ENCODE data around the gene SGPP2.
"Not testable (repeated sequence)": the region's sequence is repeated elsewhere in the genome, so short reads cannot be mapped to it uniquely, and the experiment has no call there.

Gene SGPP2

DNA sequence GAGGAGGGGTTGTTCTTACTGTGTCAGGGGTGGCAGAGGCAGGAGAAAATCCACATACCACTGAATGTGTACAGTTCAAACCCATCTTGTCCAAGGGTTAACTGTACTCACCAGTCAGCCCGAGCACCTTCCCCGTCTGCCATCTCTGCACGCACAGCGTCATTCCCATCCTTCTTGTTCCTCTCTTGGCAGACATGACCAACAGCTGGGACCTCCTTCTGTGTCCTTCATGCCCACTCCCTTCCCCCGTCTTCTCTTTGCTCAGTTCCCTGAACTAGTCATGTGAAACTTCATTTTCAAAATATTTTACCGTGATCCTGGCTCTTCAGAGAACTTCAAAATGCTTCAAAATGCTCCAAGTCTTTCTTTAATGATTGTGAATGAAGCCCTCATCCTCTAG lies 139.6 kb downstream of the SGPP2 start:
- no peak overlapping the region for H3K27ac ChIP-seq
- no peak overlapping the region for H3K4me3 ChIP-seq

- Histone ChIP-seq H3K4me3 (no peak overlapping the region), H3K27ac (no peak overlapping the region)
These were observed 141.9 kb downstream of the SGPP2 start for GRCh38 chr2:222566229-222566628.

DNA sequence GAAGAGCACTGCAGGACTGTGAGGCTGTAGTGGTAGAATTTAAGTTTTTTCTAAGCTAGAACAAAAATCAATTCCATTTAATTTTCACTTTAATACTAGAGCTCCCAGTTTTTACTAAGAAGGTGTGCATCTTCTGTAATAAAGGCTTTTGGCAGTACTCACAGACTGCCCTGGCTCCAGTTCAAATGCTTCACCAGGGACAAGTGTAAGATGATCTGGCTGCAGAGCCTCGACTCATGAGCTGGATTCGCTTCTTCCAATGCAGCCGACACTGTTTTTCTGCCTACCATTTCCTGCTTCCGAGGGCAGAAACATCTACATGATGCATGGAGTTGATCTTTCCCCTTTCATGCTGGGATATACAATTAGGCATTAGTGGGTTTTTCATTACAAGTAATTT lies 144.5 kb downstream of the SGPP2 start:
- H3K4me3 ChIP-seq = no peak overlapping the region
- no peak overlapping the region for H3K27ac ChIP-seq

DNA sequence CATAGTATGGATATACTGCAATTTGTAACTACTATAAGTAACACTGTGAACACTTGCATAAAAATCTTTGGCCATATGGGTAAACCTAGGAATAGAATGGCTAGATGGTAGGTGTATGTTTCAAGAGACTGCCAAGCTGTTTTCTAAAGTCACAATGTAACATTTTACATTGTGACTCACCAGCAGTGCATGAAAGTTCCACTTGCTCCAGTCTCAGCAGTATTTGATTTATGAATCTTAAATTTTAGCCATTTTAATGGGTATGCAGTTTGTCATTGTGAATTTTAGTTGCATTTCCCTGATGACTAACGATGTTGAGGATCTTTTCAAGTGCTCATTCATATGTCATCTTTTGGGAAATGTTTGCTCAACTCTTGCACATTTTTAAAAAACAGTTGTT lies 145.5 kb downstream of the SGPP2 start:
- no peak overlapping the region for H3K4me3 ChIP-seq
- no peak overlapping the region for H3K27ac ChIP-seq

- Histone ChIP-seq H3K4me3 (no peak overlapping the region), H3K27ac (no peak overlapping the region)
These were observed 147.9 kb downstream of the SGPP2 start for GRCh38 chr2:222572264-222572721.

- Histone ChIP-seq H3K4me3 (no peak overlapping the region), H3K27ac (no peak overlapping the region)
These were observed 148.4 kb downstream of the SGPP2 start for GRCh38 chr2:222572751-222573174.

- Histone ChIP-seq H3K27ac (no peak overlapping the region), H3K4me3 (no peak overlapping the region)
These were observed 151.3 kb downstream of the SGPP2 start for GRCh38 chr2:222575618-222576017.

- H3K27ac ChIP-seq = no peak overlapping the region
- no peak overlapping the region for H3K4me3 ChIP-seq
These were observed 152.1 kb downstream of the SGPP2 start for GRCh38 chr2:222576171-222577081.

GRCh38 chr2:222577341-222577740 lies 153.0 kb downstream of the SGPP2 start:
- no peak overlapping the region for H3K4me3 ChIP-seq

DNA sequence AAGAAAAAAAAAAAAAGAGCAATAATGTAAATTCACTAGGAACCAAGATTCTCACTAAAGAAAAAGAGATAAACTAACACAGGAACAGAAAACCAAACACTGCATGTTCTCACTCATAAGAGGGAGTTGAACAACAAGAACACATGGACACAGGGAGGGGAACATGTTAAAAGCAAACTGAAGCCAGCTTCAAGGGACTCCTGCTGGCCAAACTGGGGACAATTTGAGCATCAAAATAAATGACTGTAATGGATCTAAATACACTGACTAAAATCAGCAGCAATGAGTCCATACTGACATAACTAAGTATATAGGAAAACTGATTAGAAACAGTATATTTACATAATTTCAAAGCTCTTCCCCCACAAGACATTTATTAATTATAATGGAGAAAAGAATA lies 158.6 kb downstream of the SGPP2 start:
- H3K27ac ChIP-seq = no peak overlapping the region
- no peak overlapping the region for H3K4me3 ChIP-seq

More at GRCh38 chr2:222577341-222577740, 153.0 kb downstream of the SGPP2 start:
- no peak overlapping the region for H3K27ac ChIP-seq

DNA sequence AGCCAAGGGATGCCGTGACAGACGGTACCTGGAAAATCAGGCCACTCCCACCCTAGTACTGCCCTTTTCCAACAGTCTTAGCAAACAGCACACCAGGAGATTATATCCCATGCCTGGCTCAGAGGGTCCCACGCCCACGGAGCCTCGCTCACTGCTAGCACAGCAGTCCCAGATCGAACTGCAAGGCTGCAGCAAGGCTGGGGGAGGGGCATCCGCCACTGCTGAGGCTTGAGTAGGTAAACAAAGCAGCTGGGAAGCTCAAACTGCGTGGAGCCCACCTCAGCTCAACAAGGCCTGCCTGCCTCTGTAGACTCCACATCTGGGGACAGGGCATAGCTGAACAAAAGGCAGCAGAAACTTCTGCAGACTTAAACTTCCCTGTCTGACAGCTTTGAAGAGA lies 160.2 kb downstream of the SGPP2 start:
- not testable (repeated sequence) for H3K4me3 ChIP-seq, H3K27ac ChIP-seq

- Histone ChIP-seq H3K27ac (no peak overlapping the region), H3K4me3 (no peak overlapping the region)
These were observed 167.3 kb downstream of the SGPP2 start for GRCh38 chr2:222591661-222592060.

DNA sequence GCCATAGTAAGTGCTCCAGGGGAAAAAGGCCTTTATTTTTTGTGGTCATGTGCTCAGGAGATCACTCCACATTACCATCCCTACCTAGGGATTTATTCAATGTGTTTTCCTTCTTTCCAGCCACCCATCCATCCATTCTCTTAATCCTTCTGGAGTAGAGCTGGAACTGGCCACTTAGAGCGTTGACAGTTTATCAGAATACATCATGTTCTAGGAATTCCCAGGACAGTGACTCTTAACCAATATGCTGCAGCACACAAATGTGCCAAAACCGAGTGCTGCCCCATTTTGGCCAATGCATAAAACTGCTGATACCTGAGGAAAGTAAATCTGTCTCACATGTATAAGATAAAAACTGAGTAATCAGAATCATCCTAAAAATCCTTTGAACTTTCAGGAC lies 167.8 kb downstream of the SGPP2 start:
- H3K27ac ChIP-seq = no peak overlapping the region
- H3K4me3 ChIP-seq = no peak overlapping the region

DNA sequence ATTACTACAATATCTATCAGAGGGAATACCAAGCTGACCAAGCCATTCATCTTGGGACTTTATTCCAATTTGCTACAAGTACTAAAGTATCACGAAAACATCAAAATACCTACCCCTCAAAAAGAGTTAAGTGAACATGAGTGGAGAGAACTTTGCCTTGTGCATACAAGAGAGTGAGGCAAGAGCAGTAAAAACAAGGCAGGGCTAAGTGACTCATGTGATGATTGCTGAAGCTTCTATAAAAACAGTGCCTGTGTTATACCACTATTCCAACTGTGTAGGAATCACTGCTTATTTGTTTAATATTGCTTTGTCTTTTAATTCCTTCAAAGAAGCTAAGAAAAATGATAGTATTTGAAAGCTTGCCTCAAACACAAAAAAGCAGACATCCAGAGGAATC lies 170.3 kb downstream of the SGPP2 start:
- H3K27ac ChIP-seq = no peak overlapping the region
- no peak overlapping the region for H3K4me3 ChIP-seq

DNA sequence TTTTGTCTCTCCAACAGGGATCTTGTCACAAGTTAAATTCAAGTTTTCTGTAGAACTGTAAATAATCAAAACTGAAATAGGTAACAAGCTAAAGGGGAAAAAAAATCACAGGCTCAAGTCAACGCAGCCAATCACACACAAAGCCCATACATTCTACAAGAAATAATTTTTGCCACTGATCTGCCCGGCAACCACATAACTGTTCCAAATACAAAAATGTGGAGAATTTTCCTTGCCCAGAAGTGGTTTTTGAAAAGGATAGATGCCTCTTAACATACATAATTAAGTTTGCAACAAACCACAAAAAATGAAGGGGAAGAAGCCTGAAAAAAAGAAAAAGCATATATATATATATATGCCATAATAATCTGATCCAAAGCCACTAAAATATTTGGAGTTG lies 171.2 kb downstream of the SGPP2 start:
- Histone ChIP-seq H3K27ac (no peak overlapping the region), H3K4me3 (no peak overlapping the region)

- H3K4me3 ChIP-seq = no peak overlapping the region
- H3K27ac ChIP-seq = no peak overlapping the region
These were observed 174.3 kb downstream of the SGPP2 start for GRCh38 chr2:222598611-222599010.

DNA sequence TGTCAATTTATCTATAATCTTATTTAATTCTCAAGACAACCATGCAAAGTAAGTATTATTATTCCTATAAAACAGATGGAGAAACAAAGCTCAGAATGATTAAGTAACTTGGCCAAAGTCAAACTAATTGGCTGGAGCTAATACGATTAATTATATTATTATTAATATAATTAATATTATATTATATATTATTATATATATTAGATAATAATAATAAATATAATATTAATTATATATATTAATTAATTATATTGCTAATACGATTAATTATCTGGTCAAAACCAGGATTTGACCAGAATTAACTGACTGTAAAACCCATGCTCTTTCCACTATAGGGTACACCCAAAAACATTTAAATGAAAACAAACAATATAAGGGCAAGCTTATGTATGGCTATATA lies 179.2 kb downstream of the SGPP2 start:
- H3K4me3 ChIP-seq = no peak overlapping the region
- no peak overlapping the region for H3K27ac ChIP-seq

DNA sequence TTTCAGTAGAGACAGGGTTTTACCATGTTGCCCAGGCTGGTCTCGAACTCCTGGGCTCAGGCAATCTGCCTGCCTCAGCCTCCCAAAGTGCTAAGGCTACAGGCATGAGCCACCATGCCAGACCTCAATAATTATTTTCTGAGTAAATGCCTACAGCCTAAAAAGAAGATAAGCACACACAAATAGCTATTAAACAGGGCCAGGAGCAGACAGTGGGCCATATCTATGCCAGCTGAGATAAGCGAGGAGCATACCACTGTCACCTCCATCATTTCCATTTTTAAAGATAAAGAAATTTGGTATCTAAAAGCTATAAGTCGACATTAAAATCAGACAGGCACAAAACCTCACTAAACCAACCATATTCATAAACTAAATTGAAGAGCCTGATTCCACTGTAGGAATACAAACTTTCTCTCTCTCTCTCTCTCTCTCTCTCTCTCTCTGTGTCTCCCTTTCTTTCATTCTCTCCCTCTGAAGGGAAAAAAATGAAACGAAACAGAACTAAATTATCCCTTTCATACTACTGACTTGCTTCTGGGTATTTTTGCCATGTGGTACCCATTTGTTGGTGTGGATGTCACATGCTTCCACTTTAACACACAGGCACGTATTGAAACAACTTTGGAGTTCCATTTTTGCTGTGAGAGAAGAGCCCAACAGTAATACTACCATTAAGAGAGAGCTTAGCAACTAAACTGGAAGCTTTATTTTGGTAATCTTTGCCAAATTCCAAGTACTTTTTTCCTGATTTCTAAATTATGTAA lies 180.6 kb downstream of the SGPP2 start:
- Histone ChIP-seq H3K27ac (peak overlapping the region in 1 of 21 experiments; percentile 61), H3K4me3 (no peak overlapping the region)

DNA sequence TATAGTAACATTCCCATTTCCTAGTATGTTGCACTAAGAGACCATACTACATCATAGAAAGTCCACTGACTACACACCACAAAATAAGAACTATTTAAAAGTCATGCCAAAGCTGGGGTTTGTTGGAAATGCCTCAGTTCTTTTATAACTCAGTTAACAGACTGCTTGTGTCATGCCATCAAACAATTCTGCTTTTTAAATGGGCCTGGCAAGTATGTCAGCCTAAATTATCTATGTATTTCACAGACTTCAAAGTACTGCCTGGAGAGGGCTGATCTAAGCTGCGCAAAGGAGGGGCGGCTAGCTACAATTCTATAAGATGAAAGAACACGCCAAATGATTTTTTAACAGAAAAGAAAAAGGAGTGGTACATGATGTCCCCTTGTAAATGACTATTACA lies 182.0 kb downstream of the SGPP2 start:
- H3K4me3 ChIP-seq = no peak overlapping the region
- no peak overlapping the region for H3K27ac ChIP-seq

GRCh38 chr2:222608081-222608480 lies 183.7 kb downstream of the SGPP2 start:
- Histone ChIP-seq H3K27ac (no peak overlapping the region), H3K4me3 (no peak overlapping the region)

GRCh38 chr2:222609381-222609780 lies 185.0 kb downstream of the SGPP2 start:
- Histone ChIP-seq H3K4me3 (no peak overlapping the region), H3K27ac (peak overlapping the region in 1 of 21 experiments; percentile 21)
